Right atrium auricular region (tissue), 2 donors: Measurements from ENCODE around the gene PLPP7. TPM values are rescaled to one million over a fixed set of nuclear protein-coding genes. Genes with fewer than 3 reads are reported as not detected.

Source experiments
- DNase-seq: peaks from one replicate; pipeline ENCODE4 v3.0.0-alpha.2; 2019; ENCODE audit warnings: low spot score
- H3K27ac ChIP-seq, 2 donors: fragments of 200-600 bp; sonication (generic); 1 replicate in 1 of 2; 2 replicates in 1 of 2; pipeline ENCODE4 v1.5.1; 2016 to 2019
- H3K27me3 ChIP-seq, 2 donors: fragments of 200-600 bp; sonication (generic); one replicate each; pipeline versions ENCODE4 v1.5.1 to v1.6.0; 2017 to 2019
- H3K36me3 ChIP-seq: fragments of 200-600 bp; sonication (generic); one replicate; pipeline ENCODE4 v1.5.1; 2016
- H3K4me1 ChIP-seq, 2 donors: fragments of 200-600 bp; sonication (generic); one replicate each; pipeline versions ENCODE4 v1.5.1 to v1.6.0; 2017 to 2019
- H3K4me3 ChIP-seq, 2 donors: fragments of 200-600 bp; sonication (generic); 1 replicate in 1 of 2; 2 replicates in 1 of 2; pipeline ENCODE4 v1.5.1; 2017 to 2019; ENCODE audit warnings: mild to moderate bottlenecking in 1 of 2, moderate library complexity in 1 of 2
- H3K9me3 ChIP-seq, 2 donors: fragments of 200-600 bp; sonication (generic); one replicate each; pipeline ENCODE4 v1.5.1; 2019
- CTCF ChIP-seq, 2 donors: fragments of 200-600 bp; sonication (generic); IDR thresholded peaks; one replicate each; pipeline ENCODE4 v1.5.1; 2019; ENCODE audit warnings: antibody characterized with exemption in 2 of 2
- total RNA-seq, 2 donors: library from RNA; depleted of rRNA; stranded (reverse); fragments of >200 nt; gene quantifications; one replicate each; pipeline ENCODE4 v1.1.0, GENCODE V29; 2016

PLPP7 gene
- total RNA-seq, 2 donors from 2014 or later = 124 to 216 TPM

- no peaks in the 10 kb centered on the region for H3K27me3 ChIP-seq
- no peaks in the 10 kb centered on the region for H3K36me3 ChIP-seq
- no peak overlapping the region for H3K4me3 ChIP-seq
- TF ChIP-seq CTCF (IDR thresholded peaks at IDR 0.05) = no peak
- no peaks in the 10 kb centered on the region for H3K9me3 ChIP-seq
- H3K4me1 ChIP-seq = peaks cover 0 to 21% of the 10 kb centered on the region in 2 donors
- DNase-seq = no peak
- peak overlapping the region; percentile 77 to 87 for H3K27ac ChIP-seq
Observed at GRCh38 chr9:131308906-131309529, 19.5 kb downstream of the PLPP7 start.

DNA sequence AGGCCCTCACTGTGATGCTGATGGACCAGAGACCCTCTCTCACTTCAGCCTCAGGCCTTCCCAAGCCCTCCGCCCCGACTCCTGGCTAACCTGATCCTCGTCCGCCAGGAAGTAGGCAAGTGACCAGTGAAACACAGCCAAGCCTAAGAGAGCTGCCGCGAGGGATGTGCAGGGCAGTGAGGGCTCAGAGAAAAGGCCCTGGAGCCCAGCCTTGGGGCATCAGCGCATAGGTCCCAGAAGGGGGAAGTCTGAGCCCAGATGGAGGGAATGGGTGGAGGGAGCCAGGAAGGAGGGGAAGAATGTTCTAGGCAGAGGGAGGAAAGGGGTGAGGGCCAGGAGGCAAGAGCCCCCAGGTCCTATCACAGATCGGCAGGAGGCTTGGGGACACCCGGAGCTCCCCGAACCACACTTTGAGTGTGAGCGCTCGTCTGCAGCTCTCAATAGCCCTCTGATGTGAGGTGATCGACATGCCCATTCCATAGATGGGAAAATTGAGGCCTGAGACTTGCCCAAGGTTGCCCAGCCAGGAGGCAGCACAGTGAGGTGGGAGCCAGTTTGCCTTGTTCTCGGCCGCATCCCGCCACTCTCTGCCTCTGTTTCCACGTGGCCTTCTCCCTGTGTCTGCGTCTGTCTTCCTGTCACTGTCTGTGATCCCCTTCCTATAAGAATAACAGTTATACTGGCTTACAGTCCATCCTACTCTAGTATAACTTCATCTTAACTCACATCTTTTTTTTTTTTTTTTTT, 20.2 kb downstream of the PLPP7 start:
- no peak overlapping the region for H3K4me3 ChIP-seq
- H3K27me3 ChIP-seq = no peaks in the 10 kb centered on the region
- H3K27ac ChIP-seq = peak overlapping the region; percentile 77 to 87
- no peak for TF ChIP-seq CTCF (IDR thresholded peaks at IDR 0.05)
- DNase-seq = no peak
- peaks cover 0 to 20% of the 10 kb centered on the region in 2 donors for H3K4me1 ChIP-seq
- H3K36me3 ChIP-seq = no peaks in the 10 kb centered on the region
- no peaks in the 10 kb centered on the region for H3K9me3 ChIP-seq

DNA sequence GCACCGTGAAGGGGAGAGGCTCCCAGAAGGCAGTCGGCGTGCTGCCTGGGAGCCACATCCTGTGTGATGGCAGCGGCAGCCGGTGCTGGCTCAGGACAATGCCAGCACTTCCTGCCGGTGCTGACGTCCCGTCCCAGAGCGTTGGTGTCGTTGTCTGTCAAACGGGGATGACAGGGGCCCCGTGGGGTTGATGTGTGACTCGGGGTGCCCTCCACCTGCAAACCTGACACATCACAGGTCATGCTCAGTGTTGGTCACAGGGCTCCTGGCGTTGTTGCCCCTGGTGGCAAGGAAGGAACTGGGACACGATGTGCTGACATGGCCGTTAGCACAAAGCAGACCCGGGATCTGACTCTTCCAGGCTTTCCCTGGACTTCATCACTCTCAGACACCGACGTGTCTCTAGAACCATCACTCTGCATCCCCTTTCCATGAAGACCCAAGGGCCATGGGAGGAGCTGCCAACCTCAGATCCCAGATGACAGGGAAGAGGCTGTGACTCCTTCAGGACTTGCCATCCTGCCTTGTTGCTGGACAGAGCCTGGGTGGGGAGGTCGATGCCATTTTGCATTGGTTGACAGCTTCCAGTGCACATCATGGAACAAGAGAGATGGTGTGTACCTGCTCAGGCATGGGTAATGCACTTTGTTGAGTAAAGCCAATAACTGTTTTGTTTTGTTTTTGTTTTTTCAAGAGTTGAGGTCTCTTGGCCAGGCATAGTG, 21.5 kb downstream of the PLPP7 start:
- peak in 1 of 2 donors; percentile 14 for TF ChIP-seq CTCF (IDR thresholded peaks at IDR 0.05)
- no peaks in the 10 kb centered on the region for H3K27me3 ChIP-seq
- H3K4me3 ChIP-seq = peak overlapping the region in 1 of 2 donors; percentile 13
- H3K4me1 ChIP-seq = peaks cover 0 to 27% of the 10 kb centered on the region in 2 donors
- no peaks in the 10 kb centered on the region for H3K36me3 ChIP-seq
- peak; percentile 63 for DNase-seq
- H3K27ac ChIP-seq = peak overlapping the region; percentile 77 to 87
- no peaks in the 10 kb centered on the region for H3K9me3 ChIP-seq

GRCh38 chr9:131312246-131312645, 22.7 kb downstream of the PLPP7 start:
- H3K4me1 ChIP-seq = peaks cover 0 to 27% of the 10 kb centered on the region in 2 donors
- H3K9me3 ChIP-seq = no peaks in the 10 kb centered on the region
- TF ChIP-seq CTCF (IDR thresholded peaks at IDR 0.05) = no peak
- H3K4me3 ChIP-seq = no peak overlapping the region
- no peaks in the 10 kb centered on the region for H3K27me3 ChIP-seq
- DNase-seq = no peak
- H3K27ac ChIP-seq = peak overlapping the region; percentile 23 to 87
- H3K36me3 ChIP-seq = no peaks in the 10 kb centered on the region

DNA sequence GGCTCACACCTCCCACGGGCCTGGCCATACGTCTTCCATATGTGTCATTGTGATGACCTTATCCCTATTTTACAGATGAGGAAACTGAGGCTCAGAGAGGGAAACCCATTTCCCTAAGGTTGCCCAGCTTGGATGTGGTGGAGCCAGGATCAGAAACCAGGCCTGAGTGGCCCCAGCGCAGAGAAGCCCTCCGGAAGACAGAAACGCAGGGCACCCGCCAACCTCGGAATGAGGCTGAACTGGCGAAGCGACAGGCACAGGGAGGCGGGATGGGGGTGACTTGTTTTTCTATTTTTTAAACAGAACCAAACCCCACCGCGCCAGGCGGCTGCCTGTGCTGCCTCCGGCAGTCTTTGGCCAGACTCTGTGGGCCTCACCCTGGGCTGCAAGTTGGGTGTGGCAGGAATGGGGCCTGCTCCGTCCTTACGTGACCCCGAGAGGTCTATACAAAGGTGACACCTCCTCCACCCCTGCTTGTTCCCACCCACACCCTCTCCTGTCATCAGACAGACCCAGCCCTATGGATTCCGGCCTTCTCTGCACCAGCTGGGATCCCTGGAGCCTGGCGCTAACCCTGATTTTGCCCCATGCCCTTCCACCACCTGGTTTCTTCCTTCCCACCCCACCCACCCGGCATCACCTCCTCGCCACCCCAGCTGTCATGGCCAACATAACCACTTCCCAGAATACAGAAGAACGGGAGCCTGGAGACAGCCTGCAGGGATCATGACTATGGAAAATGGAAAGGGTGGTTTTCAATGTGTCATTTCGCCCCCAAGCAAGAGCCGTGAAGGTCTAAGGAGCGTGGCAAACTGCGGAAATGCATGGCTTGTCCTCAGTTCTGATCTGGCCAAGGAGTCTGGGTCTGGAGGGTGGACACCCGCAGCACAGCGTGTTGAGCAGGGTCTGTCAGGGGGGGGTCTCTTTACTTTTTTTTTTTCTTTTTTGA, 23.6 kb downstream of the PLPP7 start:
- DNase-seq = no peak
- Histone ChIP-seq H3K4me3 (no peak overlapping the region), H3K4me1 (peaks cover 0 to 21% of the 10 kb centered on the region in 2 donors), H3K27me3 (no peaks in the 10 kb centered on the region), H3K9me3 (no peaks in the 10 kb centered on the region), H3K27ac (peak overlapping the region; percentile 23 to 87), H3K36me3 (no peaks in the 10 kb centered on the region)
- no peak for TF ChIP-seq CTCF (IDR thresholded peaks at IDR 0.05)
